HCEC 1CT (cell line): Measurements from ENCODE around the gene LTB4R.
A peak's percentile ranks its signal among the peaks of the same experiment; 100 is the strongest.

ENCODE experiments used
- DNase-seq: peaks from one replicate; pipeline ENCODE4 v3.0.0-alpha.2; 2017

The LTB4R gene

GRCh38 chr14:24310646-24311604, at the start of gene LTB4R:
Gene LTB4R (plus strand): TSS chr14:24311502. CDS start chr14:24315652, 4,150 bp downstream.
- DNase-seq = peak; percentile 67

GRCh38 chr14:24261969-24262327, 49.4 kb upstream of the LTB4R start:
- no peak for DNase-seq

- DNase-seq = no peak
Measured at GRCh38 chr14:24262821-24263733, 48.2 kb upstream of the LTB4R start, which contains the start of gene TGM1. Gene TGM1 (minus strand): TSS chr14:24263177. CDS start chr14:24262352, 825 bp downstream.

- DNase-seq = no peak
Measured at GRCh38 chr14:24263848-24264247, 47.5 kb upstream of the LTB4R start.

- DNase-seq = no peak
Measured at GRCh38 chr14:24264298-24264697, 47.0 kb upstream of the LTB4R start.

GRCh38 chr14:24266344-24267244, 44.7 kb upstream of the LTB4R start:
- no peak for DNase-seq

GRCh38 chr14:24267516-24267915, 43.8 kb upstream of the LTB4R start:
- no peak for DNase-seq

GRCh38 chr14:24268225-24268624, 43.1 kb upstream of the LTB4R start:
- no peak for DNase-seq

- no peak for DNase-seq
Measured at GRCh38 chr14:24269368-24269767, 41.9 kb upstream of the LTB4R start.

GRCh38 chr14:24269910-24270536, 41.3 kb upstream of the LTB4R start:
- DNase-seq = no peak

- DNase-seq = no peak
Measured at GRCh38 chr14:24270537-24271133, 40.7 kb upstream of the LTB4R start.

GRCh38 chr14:24271134-24271833, 40.0 kb upstream of the LTB4R start, which contains the start of gene RABGGTA:
Gene RABGGTA (minus strand): TSS chr14:24271597. CDS start chr14:24271115, 482 bp downstream.
- peak; percentile 88 for DNase-seq

- no peak for DNase-seq
Measured at GRCh38 chr14:24271834-24272263, 39.5 kb upstream of the LTB4R start.

- DNase-seq = no peak
Measured at GRCh38 chr14:24272467-24272866, 38.8 kb upstream of the LTB4R start.

GRCh38 chr14:24273422-24273998, 37.8 kb upstream of the LTB4R start:
- DNase-seq = no peak

- peak; percentile 26 for DNase-seq
Measured at GRCh38 chr14:24274101-24274543, 37.2 kb upstream of the LTB4R start.

GRCh38 chr14:24277071-24277470, 34.2 kb upstream of the LTB4R start:
- no peak for DNase-seq

- no peak for DNase-seq
Measured at GRCh38 chr14:24277606-24278321, 33.5 kb upstream of the LTB4R start.

GRCh38 chr14:24278424-24278823, 32.9 kb upstream of the LTB4R start:
- DNase-seq = no peak
